NCI-H2107 (cell line): Measurements from ENCODE around the gene B3GNT7.
"Not testable (repeated sequence)": the region's sequence is repeated elsewhere in the genome, so short reads cannot be mapped to it uniquely, and the experiment has no call there.

Experiments
- DNase-seq: peaks from one replicate; lab custom pipeline; 2025; lab: John Stamatoyannopoulos, UW

B3GNT7 gene

GRCh38 chr2:231425811-231426703 lies 30.5 kb downstream of the B3GNT7 start:
- no peak for DNase-seq

GRCh38 chr2:231427116-231427515 lies 31.6 kb downstream of the B3GNT7 start:
- no peak for DNase-seq

GRCh38 chr2:231429152-231429551 lies 33.6 kb downstream of the B3GNT7 start:
- DNase-seq, result no peak

- no peak for DNase-seq
Observed at GRCh38 chr2:231429901-231430300, 34.4 kb downstream of the B3GNT7 start.

GRCh38 chr2:231430437-231430836 lies 34.9 kb downstream of the B3GNT7 start:
- DNase-seq, result not testable (repeated sequence)

GRCh38 chr2:231431606-231432005 lies 36.1 kb downstream of the B3GNT7 start:
- DNase-seq, result no peak

GRCh38 chr2:231433990-231434389 lies 38.5 kb downstream of the B3GNT7 start:
- no peak for DNase-seq

GRCh38 chr2:231436957-231437356 lies 41.4 kb downstream of the B3GNT7 start:
- no peak for DNase-seq

- no peak for DNase-seq
Observed at GRCh38 chr2:231449503-231450054, 54.1 kb downstream of the B3GNT7 start.

- DNase-seq, result no peak
Observed at GRCh38 chr2:231450548-231450989, 55.1 kb downstream of the B3GNT7 start.
